Keratinocyte (primary cell): ENCODE data around the gene IFT81. TPM values are rescaled to one million over a fixed set of nuclear protein-coding genes. Genes with fewer than 3 reads are reported as not detected.

Experiments used
- DNase-seq: peaks from one replicate; pipeline ENCODE4 v3.0.0-alpha.2; 2011; ENCODE audit warnings: low read depth, missing footprints, low spot score
- FAIRE-seq: peaks from 2 replicates; lab custom pipeline; 2011; peaks lifted over from hg19 to GRCh38; lab: Jason Lieb, UNC
- H2AFZ ChIP-seq: 2 replicates; pipeline ENCODE4 v1.6.0; 2012; ENCODE audit warnings: low read length, control low read depth, inconsistent platforms; ENCODE audit not compliant: control insufficient read depth
- H3K27ac ChIP-seq: 2 replicates; pipeline ENCODE4 v1.5.1; 2011; ENCODE audit warnings: low read length; ENCODE audit not compliant: control insufficient read depth, insufficient read depth
- H3K27me3 ChIP-seq: 3 replicates; pipeline ENCODE4 v1.6.0; 2011; ENCODE audit warnings: low read length; ENCODE audit not compliant: control insufficient read depth, insufficient read depth; ENCODE audit errors: extremely low read depth
- H3K36me3 ChIP-seq, 2 experiments: 2 replicates in 1 of 2; 3 replicates in 1 of 2; pipeline ENCODE4 v1.5.1; 2011; ENCODE audit warnings: low read length in 2 of 2, mild to moderate bottlenecking in 1 of 2; ENCODE audit not compliant: control insufficient read depth in 2 of 2, insufficient read depth in 2 of 2; ENCODE audit errors: extremely low read depth in 1 of 2
- H3K4me1 ChIP-seq: 3 replicates; pipeline ENCODE4 v1.5.1; 2011; ENCODE audit warnings: low read length; ENCODE audit not compliant: control insufficient read depth, insufficient read depth; ENCODE audit errors: extremely low read depth
- H3K4me2 ChIP-seq: 3 replicates; pipeline ENCODE4 v1.6.0; 2011; ENCODE audit warnings: low read depth, low read length; ENCODE audit not compliant: control insufficient read depth, insufficient read depth; ENCODE audit errors: extremely low read depth
- H3K4me3 ChIP-seq, 3 experiments: fragments of 200-600 bp in 1 of 3; sonication (generic) in 1 of 3; 2 replicates in 2 of 3; 3 replicates in 1 of 3; pipeline ENCODE4 v1.5.1; 2011 to 2016; ENCODE audit warnings: low read length in 3 of 3, mild to moderate bottlenecking in 3 of 3, control low read depth in 2 of 3, inconsistent platforms in 1 of 3, low read depth in 1 of 3, mixed read lengths in 1 of 3, mixed run types in 1 of 3, moderate library complexity in 1 of 3; ENCODE audit not compliant: control insufficient read depth in 2 of 3, insufficient read depth in 2 of 3; ENCODE audit errors: extremely low read depth in 1 of 3
- H3K79me2 ChIP-seq: 2 replicates; pipeline ENCODE4 v1.6.0; 2012; ENCODE audit warnings: low read length; ENCODE audit not compliant: control insufficient read depth, insufficient read depth
- H3K9ac ChIP-seq: 3 replicates; pipeline ENCODE4 v1.6.0; 2011; ENCODE audit warnings: low read length; ENCODE audit not compliant: control insufficient read depth, insufficient read depth; ENCODE audit errors: extremely low read depth
- H3K9me1 ChIP-seq: 3 replicates; pipeline ENCODE4 v1.6.0; 2011; ENCODE audit warnings: low read length; ENCODE audit not compliant: control insufficient read depth, insufficient read depth; ENCODE audit errors: extremely low read depth
- H3K9me3 ChIP-seq: 2 replicates; pipeline ENCODE4 v1.5.1; 2012; ENCODE audit warnings: low read depth, low read length; ENCODE audit not compliant: control insufficient read depth
- H4K20me1 ChIP-seq: 3 replicates; pipeline ENCODE4 v1.6.0; 2011; ENCODE audit warnings: low read length; ENCODE audit not compliant: control insufficient read depth, insufficient read depth; ENCODE audit errors: extremely low read depth
- CTCF ChIP-seq, 3 experiments: IDR thresholded peaks in 1 of 3; conservative IDR thresholded peaks in 1 of 3; optimal IDR thresholded peaks in 1 of 3; 2 replicates in 2 of 3; 3 replicates in 1 of 3; pipeline versions ENCODE3 to v1.5.1; 2011; ENCODE audit warnings: low read length in 3 of 3, mild to moderate bottlenecking in 3 of 3, moderate library complexity in 2 of 3, control low read depth in 1 of 3, inconsistent platforms in 1 of 3; ENCODE audit not compliant: insufficient read depth in 2 of 3; ENCODE audit errors: extremely low read depth in 1 of 3
- EZH2 ChIP-seq: IDR thresholded peaks from one replicate; pipeline ENCODE4 v1.6.1; 2012; ENCODE audit warnings: inconsistent platforms, mild to moderate bottlenecking, low read length, moderate library complexity
- dilution Hi-C: fragments of 300-500 bp; cut with MboI; formaldehyde crosslinking; loops from one replicate; pipeline ENCODE4 v1.7.0; 2020; ENCODE audit warnings: low sequenced_read_pairs; ENCODE audit not compliant: extremely low pct_ligation_motif_present
- polyA plus RNA-seq, 5 experiments: library from polyadenylated mRNA; depleted of rRNA in 3 of 5; stranded (reverse) in 3 of 5; stranded (forward) in 1 of 5; unstranded in 1 of 5; fragments of >200 nt; gene quantifications; 1 replicate in 1 of 5; 2 replicates in 3 of 5; 3 replicates in 1 of 5; pipeline versions ENCODE4 v1.2.1 to v1.2.3, GENCODE V29; 2011 to 2012; ENCODE audit warnings: missing spikeins in 2 of 5, low read depth in 1 of 5, low replicate concordance in 1 of 5

Gene IFT81
- polyA plus RNA-seq, 1 donor (not counting 4 experiments of a cell fraction or from before 2014, with no cell fraction given) = 8.9 TPM

DNA sequence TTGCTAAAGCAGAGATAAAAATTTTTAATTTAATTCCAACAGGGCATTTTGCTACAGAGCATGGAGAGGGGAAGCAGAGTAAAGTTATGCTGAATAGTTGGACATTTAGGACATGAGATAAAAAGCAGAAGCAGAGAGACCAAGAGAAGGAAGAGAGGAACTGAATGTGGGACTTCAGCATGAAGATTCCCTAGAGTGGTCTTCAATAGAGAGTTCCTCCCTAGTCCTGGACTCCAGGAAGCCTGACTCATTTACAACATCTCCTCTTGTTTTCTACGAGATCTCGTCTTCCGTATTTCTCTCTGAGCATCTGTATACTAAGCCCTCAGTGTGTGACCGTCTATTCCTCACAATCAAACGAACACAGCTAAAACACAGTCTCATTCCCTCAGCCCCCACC lies 35.2 kb upstream of the IFT81 start:
- Histone ChIP-seq H3K4me3 (no peak overlapping the region), H3K9me1 (no peaks in the 10 kb centered on the region), H3K27me3 (no peaks in the 10 kb centered on the region), H2AFZ (no peak overlapping the region), H3K4me1 (no peaks in the 10 kb centered on the region), H4K20me1 (no peaks in the 10 kb centered on the region), H3K79me2 (no peaks in the 10 kb centered on the region), H3K4me2 (no peak overlapping the region), H3K36me3 (no peaks in the 10 kb centered on the region), H3K27ac (no peak overlapping the region), H3K9ac (no peak overlapping the region), H3K9me3 (no peaks in the 10 kb centered on the region)
- DNase-seq (no peak), FAIRE-seq (no peak)
- dilution Hi-C loops = no loop called here
- TF ChIP-seq CTCF (optimal IDR thresholded peaks at IDR 0.05 in 1 of 3, IDR thresholded peaks at IDR 0.05 in 1 of 3, conservative IDR thresholded peaks at IDR 0.05 in 1 of 3; ENCODE audit: extremely low read depth in 1 of 3, insufficient read depth in 2 of 3, low read length in 3 of 3) (no peak), EZH2 (no peak)

- DNase-seq (no peak), FAIRE-seq (no peak)
- H3K9me1 ChIP-seq = no peaks in the 10 kb centered on the region
- TF ChIP-seq EZH2 (no peak), CTCF (optimal IDR thresholded peaks at IDR 0.05 in 1 of 3, IDR thresholded peaks at IDR 0.05 in 1 of 3, conservative IDR thresholded peaks at IDR 0.05 in 1 of 3; ENCODE audit: extremely low read depth in 1 of 3, insufficient read depth in 2 of 3, low read length in 3 of 3) (no peak)
- no peaks in the 10 kb centered on the region for H3K79me2 ChIP-seq
- H3K4me3 ChIP-seq = no peak overlapping the region
- dilution Hi-C loops = no loop called here
- H4K20me1 ChIP-seq = no peaks in the 10 kb centered on the region
- H3K27me3 ChIP-seq = no peaks in the 10 kb centered on the region
- H2AFZ ChIP-seq = no peak overlapping the region
- no peaks in the 10 kb centered on the region for H3K9me3 ChIP-seq
- no peak overlapping the region for H3K27ac ChIP-seq
- H3K4me2 ChIP-seq = no peak overlapping the region
- H3K9ac ChIP-seq = no peak overlapping the region
- H3K4me1 ChIP-seq = no peaks in the 10 kb centered on the region
- H3K36me3 ChIP-seq = no peaks in the 10 kb centered on the region
Observed at GRCh38 chr12:110090266-110091135, 33.7 kb upstream of the IFT81 start.
